ENCODE results near the gene HECTD2.

GRCh38 chr10:91378061-91378460 is 32.1 kb upstream of the HECTD2 start:
- TF ChIP-seq BHLHE40 (IDR thresholded peaks at IDR 0.05; ENCODE audit: borderline replicate concordance) (no peak), SUZ12 (IDR thresholded peaks at IDR 0.05) (no peak), SP1 (IDR thresholded peaks at IDR 0.05) (no peak), ZNF384 (IDR thresholded peaks at IDR 0.05) (no peak), FOXM1 (IDR thresholded peaks at IDR 0.05; ENCODE audit: borderline replicate concordance) (no peak), TARDBP (IDR thresholded peaks at IDR 0.05) (no peak), FOXA1 (IDR thresholded peaks at IDR 0.05) (no peak)
- TF ChIP-seq, protein P1, sequence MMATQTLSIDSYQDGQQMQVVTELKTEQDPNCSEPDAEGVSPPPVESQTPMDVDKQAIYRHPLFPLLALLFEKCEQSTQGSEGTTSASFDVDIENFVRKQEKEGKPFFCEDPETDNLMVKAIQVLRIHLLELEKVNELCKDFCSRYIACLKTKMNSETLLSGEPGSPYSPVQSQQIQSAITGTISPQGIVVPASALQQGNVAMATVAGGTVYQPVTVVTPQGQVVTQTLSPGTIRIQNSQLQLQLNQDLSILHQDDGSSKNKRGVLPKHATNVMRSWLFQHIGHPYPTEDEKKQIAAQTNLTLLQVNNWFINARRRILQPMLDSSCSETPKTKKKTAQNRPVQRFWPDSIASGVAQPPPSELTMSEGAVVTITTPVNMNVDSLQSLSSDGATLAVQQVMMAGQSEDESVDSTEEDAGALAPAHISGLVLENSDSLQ (IDR thresholded peaks at IDR 0.05) = no peak
